Osteoblast (primary cell): ENCODE results near the gene GSDME. TPM values are rescaled to one million over a fixed set of nuclear protein-coding genes. Genes with fewer than 3 reads are reported as not detected.
A peak's percentile ranks its signal among the peaks of the same experiment; 100 is the strongest.

Source experiments
- DNase-seq: peaks from one replicate; pipeline ENCODE4 v3.0.0; 2011; ENCODE audit warnings: low spot score, mixed read lengths; ENCODE audit not compliant: insufficient read length; ENCODE audit errors: missing footprints
- H2AFZ ChIP-seq: 2 replicates; pipeline ENCODE4 v1.6.0; 2011; ENCODE audit warnings: mild to moderate bottlenecking, low read length
- H3K27ac ChIP-seq: 2 replicates; pipeline ENCODE4 v1.5.1; 2011; ENCODE audit warnings: mild to moderate bottlenecking, low read depth, low read length, moderate library complexity
- H3K27me3 ChIP-seq: 2 replicates; pipeline ENCODE4 v1.6.0; 2012; ENCODE audit warnings: mild to moderate bottlenecking, control low read depth, inconsistent platforms, low read length, moderate library complexity; ENCODE audit not compliant: insufficient read depth
- H3K36me3 ChIP-seq: 2 replicates; pipeline ENCODE4 v1.5.1; 2011; ENCODE audit warnings: mild to moderate bottlenecking, low read length, control low read depth, moderate library complexity; ENCODE audit not compliant: insufficient read depth
- H3K4me1 ChIP-seq: 2 replicates; pipeline ENCODE4 v1.5.1; 2011; ENCODE audit warnings: mild to moderate bottlenecking, low read length, control low read depth, moderate library complexity; ENCODE audit not compliant: insufficient read depth
- H3K4me2 ChIP-seq: 2 replicates; pipeline ENCODE4 v1.6.0; 2011; ENCODE audit warnings: mild to moderate bottlenecking, low read length; ENCODE audit not compliant: insufficient read depth
- H3K4me3 ChIP-seq: fragments of 200-600 bp; sonication (generic); 3 replicates; pipeline ENCODE4 v1.5.1; 2012; ENCODE audit warnings: mild to moderate bottlenecking, low read length, inconsistent platforms; ENCODE audit not compliant: insufficient read depth
- H3K79me2 ChIP-seq: 2 replicates; pipeline ENCODE4 v1.6.0; 2012; ENCODE audit warnings: mild to moderate bottlenecking, low read length, control low read depth, inconsistent platforms; ENCODE audit not compliant: insufficient read depth
- H3K9me3 ChIP-seq: 2 replicates; pipeline ENCODE4 v1.5.1; 2011; ENCODE audit warnings: low read depth, low read length, control low read depth
- H4K20me1 ChIP-seq: 2 replicates; pipeline ENCODE4 v1.6.0; 2012; ENCODE audit warnings: mild to moderate bottlenecking, low read length, control low read depth; ENCODE audit not compliant: insufficient read depth
- CTCF ChIP-seq: IDR thresholded peaks from 2 replicates; pipeline ENCODE4 v1.5.1; 2011; ENCODE audit warnings: mild to moderate bottlenecking, low read depth, low read length, moderate library complexity; ENCODE audit errors: extremely low read depth
- total RNA-seq: library from RNA; depleted of rRNA; stranded (reverse); fragments of >200 nt; gene quantifications from 2 replicates; pipeline ENCODE4 v1.2.3, GENCODE V29; 2012

Gene GSDME
- total RNA-seq, 1 donor: 42.3 TPM

- H3K36me3 ChIP-seq: no peaks in the 10 kb centered on the region
- DNase-seq: peak; percentile 48
Measured at GRCh38 chr7:24783698-24784097, 26.4 kb upstream of the GSDME start.

GRCh38 chr7:24781106-24781505, 23.8 kb upstream of the GSDME start:
- DNase-seq: no peak
- Histone ChIP-seq H3K27ac (no peak overlapping the region), H3K4me2 (no peak overlapping the region), H2AFZ (no peak overlapping the region), H3K27me3 (no peaks in the 10 kb centered on the region), H3K36me3 (no peaks in the 10 kb centered on the region), H4K20me1 (no peaks in the 10 kb centered on the region), H3K9me3 (no peaks in the 10 kb centered on the region), H3K79me2 (no peaks in the 10 kb centered on the region), H3K4me3 (no peak overlapping the region), H3K4me1 (peaks cover 20% of the 10 kb centered on the region)
- no peak for TF ChIP-seq CTCF

More at GRCh38 chr7:24783698-24784097, 26.4 kb upstream of the GSDME start:
- no peak overlapping the region for H3K4me3 ChIP-seq
- H3K27me3 ChIP-seq: no peaks in the 10 kb centered on the region
- no peaks in the 10 kb centered on the region for H3K79me2 ChIP-seq
- no peak overlapping the region for H3K4me2 ChIP-seq
- no peak overlapping the region for H2AFZ ChIP-seq
- H3K27ac ChIP-seq: no peak overlapping the region
- H4K20me1 ChIP-seq: no peaks in the 10 kb centered on the region
- H3K9me3 ChIP-seq: no peaks in the 10 kb centered on the region
- no peak for TF ChIP-seq CTCF
- H3K4me1 ChIP-seq: peaks cover 27% of the 10 kb centered on the region

GRCh38 chr7:24779283-24779655, 22.0 kb upstream of the GSDME start:
- H3K36me3 ChIP-seq: no peaks in the 10 kb centered on the region
- no peak for TF ChIP-seq CTCF
- peak overlapping the region; percentile 80 for H3K27ac ChIP-seq
- H3K79me2 ChIP-seq: no peaks in the 10 kb centered on the region
- H3K4me1 ChIP-seq: peaks cover 29% of the 10 kb centered on the region
- H3K4me3 ChIP-seq: no peak overlapping the region
- no peak for DNase-seq
- peak overlapping the region; percentile 25 for H3K4me2 ChIP-seq
- no peaks in the 10 kb centered on the region for H4K20me1 ChIP-seq
- no peaks in the 10 kb centered on the region for H3K27me3 ChIP-seq
- H2AFZ ChIP-seq: peak overlapping the region; percentile 48
- no peaks in the 10 kb centered on the region for H3K9me3 ChIP-seq

DNA sequence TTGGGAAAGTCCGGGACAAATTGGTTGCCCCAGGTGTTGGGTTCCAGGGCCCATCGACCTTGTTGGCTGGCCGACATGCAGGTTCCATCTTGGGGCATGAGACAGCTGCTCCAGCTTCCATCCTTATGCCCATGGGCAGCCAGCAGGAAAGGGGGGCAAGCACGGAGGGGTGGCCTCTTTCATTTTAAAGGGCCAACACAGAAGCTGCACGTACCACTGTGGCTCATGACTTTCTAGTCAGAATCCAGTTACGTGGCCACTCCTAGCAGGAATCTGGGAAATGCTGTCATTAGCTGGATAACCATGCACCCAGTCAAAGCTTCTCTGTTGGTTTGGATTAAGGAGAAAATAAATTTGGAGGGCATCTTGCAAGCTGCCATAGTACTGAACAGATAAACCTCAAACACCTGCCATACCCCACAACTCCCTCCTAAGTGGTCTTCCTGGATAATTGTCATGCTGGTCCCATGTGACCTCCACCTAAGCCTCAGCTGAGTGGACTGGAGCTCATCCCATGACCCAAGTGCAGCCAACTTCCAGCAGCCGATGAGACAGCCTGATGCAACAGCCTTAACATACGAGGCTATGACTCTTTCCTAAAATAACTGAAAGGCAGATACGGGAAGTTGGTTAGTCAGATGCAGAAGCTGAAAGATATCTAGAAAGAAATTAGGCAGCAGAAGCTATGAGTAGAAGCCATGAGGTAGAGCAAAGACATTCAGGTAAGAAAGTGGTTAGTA, 21.4 kb upstream of the GSDME start:
- H2AFZ ChIP-seq: peak overlapping the region; percentile 48

More for the DNA sequence above, 21.4 kb upstream of the GSDME start:
- H3K9me3 ChIP-seq: no peaks in the 10 kb centered on the region
- no peaks in the 10 kb centered on the region for H4K20me1 ChIP-seq
- H3K27me3 ChIP-seq: no peaks in the 10 kb centered on the region
- TF ChIP-seq CTCF: no peak
- no peaks in the 10 kb centered on the region for H3K36me3 ChIP-seq
- H3K4me2 ChIP-seq: peak overlapping the region; percentile 25
- no peak overlapping the region for H3K4me3 ChIP-seq
- H3K4me1 ChIP-seq: peaks cover 25% of the 10 kb centered on the region
- no peaks in the 10 kb centered on the region for H3K79me2 ChIP-seq
- H3K27ac ChIP-seq: peak overlapping the region; percentile 80
- peak; percentile 76 for DNase-seq
